GM19468 (cell line): ENCODE data around the gene LASP1.
"Not testable (repeated sequence)": the region's sequence is repeated elsewhere in the genome, so short reads cannot be mapped to it uniquely, and the experiment has no call there.

Source experiments
- ATAC-seq: cut with Tn5 transposase; IDR thresholded peaks from one replicate; pipeline ENCODE4 v1.9.1; 2021; ENCODE audit warnings: mild to moderate bottlenecking, moderate library complexity, moderate number of reproducible peaks; ENCODE audit not compliant: unreplicated experiment; ENCODE audit errors: extremely low read depth

LASP1 gene

DNA sequence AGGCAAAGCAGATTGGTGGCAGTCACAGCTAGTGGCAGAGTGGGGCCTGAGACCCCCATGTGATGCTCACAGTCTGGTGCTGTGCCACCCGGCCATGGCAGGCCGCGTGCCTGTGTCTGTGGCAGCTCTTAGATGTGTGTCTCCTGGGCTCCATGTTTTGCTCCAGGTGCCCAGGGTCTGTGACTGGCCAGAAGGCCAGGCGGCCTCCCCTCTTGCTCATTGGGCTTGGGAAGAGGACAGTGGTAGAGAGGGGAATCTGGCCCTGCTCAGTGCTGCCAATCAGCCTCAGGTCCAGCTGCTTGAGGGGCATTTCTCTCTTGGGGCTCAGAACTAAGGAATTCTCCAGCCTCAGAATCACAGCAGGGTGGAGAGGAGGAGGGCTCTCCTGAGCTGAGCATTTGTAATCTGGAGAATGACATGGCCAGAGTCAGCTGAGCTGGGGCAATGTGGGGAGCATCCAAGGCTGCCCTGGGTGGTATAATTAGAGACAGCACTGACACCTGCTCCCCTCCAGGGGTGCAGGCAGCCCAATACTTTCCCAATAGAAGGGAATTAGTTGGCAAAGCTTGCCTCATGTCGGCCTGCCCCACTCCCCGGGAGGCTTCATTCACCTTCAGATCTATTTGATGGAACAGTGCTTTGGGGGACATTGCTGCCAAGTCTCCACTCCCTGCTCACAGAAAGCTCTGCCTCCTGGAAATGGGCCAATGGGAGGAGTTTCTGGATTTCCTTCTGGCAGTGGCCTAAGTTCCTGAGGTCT lies 52.9 kb downstream of the LASP1 start:
- no peak for ATAC-seq

DNA sequence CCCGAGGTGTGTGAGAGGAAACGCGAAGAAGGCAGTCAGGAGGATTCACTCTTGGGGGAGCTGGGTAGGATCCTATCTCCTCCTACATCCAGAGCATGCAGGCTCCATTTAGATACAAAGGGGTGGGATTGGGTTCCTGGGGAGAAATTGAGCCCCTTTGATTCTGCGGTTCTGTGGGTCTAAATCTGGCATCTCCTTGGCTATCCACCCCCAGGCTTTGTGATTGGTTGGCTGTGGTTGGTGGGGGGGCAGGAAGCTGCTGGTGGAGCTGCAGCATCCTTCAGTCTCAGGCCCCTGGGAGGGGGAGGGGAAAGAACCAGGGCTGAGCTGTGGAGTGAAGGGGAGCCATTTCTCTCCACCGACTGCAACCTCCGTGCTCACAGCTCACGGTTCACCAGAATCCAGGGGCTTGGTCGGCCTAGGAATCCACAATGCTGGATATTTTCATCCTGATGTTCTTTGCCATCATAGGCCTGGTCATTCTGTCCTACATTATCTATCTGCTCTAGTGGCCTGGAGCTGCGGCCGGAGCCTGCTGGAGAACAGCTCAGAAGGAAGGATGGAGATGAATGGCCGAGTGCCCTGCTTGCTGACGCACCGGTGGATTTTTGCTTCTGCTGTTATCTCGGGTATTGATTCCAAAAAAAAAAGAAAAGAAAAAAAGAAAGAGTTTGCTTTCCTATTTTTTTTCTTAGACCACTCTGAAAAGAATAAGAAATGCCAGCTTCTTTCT lies 55.6 kb downstream of the LASP1 start, which contains the start of gene LASP1NB:
TSS of gene LASP1NB (plus strand) at position 352 of the 733 bp plus-strand sequence.
- ATAC-seq = no peak

DNA sequence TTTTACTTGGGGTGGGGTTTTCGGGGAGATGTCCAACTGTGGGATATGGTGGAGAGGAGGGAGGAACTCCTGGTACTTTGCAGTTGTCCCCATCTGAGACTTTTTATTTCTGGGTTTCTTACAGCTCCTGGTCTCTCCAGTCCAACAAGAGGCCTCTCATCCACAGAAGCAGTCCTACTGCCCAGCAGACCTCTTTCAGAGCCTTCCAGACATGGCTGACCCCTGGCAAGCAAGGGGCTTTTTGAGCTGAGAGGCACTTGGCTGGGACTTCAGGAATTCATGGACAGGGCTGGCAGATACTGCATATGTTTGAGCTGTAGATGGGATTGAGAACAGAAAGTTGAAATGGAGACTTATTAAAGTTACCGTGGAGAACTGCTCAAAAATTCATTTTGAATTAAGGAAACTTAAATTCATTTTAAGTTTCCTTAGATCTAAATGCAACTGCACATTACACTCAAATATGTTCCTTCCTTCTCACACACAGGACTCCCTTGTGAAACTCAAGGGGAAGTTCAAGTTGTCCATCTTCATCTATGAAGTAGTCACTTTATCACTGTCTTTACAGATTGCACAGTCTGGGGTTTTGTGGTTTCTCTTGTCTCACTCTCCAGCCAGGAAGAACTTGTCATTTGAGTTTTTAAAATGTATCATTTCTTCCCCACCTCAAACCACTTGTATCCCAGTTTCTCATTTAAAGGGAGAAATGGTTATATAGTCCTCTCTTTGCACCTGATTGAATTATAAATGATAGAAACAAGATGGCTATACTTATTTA lies 56.6 kb downstream of the LASP1 start:
- ATAC-seq = no peak

DNA sequence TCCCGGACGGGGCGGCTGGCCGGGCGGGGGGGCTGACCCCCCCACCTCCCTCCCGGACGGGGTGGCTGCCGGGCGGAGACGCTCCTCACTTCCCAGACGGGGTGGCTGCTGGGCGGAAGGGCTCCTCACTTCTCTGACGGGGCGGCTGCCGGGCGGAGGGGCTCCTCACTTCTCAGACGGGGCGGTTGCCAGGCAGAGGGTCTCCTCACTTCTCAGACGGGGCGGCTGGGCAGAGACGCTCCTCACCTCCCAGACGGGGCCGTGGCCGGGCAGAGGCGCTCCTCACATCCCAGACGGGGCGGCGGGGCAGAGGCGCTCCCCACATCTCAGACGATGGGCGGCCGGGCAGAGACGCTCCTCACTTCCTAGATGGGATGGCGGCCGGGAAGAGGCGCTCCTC lies 60.9 kb downstream of the LASP1 start:
- not testable (repeated sequence) for ATAC-seq

DNA sequence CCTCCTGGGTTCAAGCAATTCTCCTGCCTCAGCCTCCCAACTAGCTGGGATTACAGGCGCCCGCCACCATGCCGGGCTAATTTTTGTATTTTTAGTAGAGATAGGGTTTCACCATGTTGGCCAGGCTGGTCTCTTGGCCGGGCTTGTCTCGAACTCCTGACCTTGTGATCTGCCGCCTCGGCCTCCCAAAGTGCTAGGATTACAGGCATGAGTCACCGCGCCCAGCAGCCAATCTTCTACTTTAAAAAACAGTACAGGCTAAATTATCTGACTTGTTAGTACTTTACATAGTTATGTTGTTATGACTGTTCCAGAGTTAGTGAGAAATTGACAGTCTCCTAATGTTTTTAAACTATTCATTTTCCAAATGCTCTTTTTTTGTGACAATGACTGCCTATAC lies 64.1 kb downstream of the LASP1 start:
- ATAC-seq = not testable (repeated sequence)

- no peak for ATAC-seq
Observed at GRCh38 chr17:38939987-38940386, 70.1 kb downstream of the LASP1 start.

GRCh38 chr17:38940404-38940803 lies 70.5 kb downstream of the LASP1 start:
- no peak for ATAC-seq

- ATAC-seq = no peak
Observed at GRCh38 chr17:38942696-38943334, 73.0 kb downstream of the LASP1 start.

DNA sequence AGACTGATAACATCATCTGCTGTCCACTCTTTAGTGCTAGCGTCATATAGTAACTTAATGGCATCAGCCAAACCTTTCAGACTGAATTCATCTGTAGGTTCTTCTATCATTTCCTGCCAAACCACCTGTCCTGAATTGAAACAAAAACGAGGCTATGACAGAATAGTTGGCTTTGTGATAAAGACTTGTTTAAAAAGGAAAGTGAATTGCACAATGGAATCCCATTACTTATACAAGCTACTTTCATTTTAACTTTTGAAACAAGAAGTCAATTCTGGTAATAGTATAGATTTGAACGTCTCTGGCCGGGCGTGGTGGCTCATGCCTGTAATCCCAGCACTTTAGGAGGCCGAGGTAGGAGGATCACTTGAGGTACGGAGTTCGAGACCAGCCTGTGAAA lies 73.7 kb downstream of the LASP1 start:
- no peak for ATAC-seq

DNA sequence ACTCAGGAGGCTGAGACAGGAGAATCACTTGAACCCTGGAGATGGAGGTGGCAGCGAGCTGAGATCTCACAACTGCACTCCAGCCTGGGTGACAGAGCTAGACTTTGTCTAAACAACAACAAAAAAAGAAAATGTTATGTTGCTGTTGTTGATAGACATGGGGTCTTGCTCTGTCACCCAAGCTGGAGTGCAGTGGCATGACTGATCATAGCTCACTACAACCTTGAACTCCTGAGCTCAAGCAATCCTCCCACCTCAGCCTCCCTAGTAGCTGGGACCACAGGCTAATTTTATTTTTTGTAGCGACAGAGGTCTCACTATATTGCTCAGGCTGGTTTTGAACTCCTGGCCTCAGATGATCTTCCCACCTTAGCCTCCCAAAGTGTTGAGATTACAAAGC lies 77.3 kb downstream of the LASP1 start:
- ATAC-seq = no peak

GRCh38 chr17:38953800-38954199 lies 83.9 kb downstream of the LASP1 start:
- not testable (repeated sequence) for ATAC-seq

DNA sequence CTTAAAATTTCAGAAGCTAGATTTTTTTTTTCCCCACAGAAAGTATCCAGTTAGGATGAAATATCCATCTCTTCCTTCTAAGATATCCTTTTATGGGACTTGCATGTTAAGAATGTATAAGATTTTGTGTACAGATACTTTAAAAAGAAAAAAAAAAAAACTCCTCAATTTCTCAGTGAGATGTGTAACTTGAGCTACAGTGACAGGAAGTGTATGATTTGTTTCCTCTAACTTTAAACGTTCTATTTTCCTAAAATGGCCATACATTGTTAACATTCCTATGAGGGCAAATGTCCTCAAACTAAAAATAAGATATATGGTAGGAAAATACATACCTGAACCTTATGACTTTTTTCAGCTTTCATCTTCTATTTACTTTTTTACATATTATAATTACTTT lies 88.5 kb downstream of the LASP1 start:
- no peak for ATAC-seq

- ATAC-seq = no peak
Observed at GRCh38 chr17:38958756-38959155, 88.9 kb downstream of the LASP1 start.

DNA sequence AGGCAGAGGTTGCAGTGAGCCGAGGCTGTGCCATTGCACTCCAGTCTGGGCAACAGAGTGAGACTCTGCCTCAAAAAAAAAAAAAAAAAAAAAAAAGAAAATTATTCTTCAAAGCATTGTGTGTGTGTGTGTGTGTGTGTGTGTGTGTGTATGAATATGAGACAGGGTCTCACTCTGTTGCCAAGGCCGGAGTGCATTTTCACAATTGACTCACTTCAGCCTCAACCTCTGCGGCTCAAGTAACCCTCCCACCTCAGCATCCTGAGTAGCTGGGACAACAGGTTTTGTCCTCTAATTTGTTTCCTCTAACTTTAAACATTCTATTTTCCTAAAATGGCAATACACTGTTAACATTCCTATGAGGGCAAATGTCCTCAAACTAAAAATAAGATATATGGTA lies 89.7 kb downstream of the LASP1 start:
- no peak for ATAC-seq

DNA sequence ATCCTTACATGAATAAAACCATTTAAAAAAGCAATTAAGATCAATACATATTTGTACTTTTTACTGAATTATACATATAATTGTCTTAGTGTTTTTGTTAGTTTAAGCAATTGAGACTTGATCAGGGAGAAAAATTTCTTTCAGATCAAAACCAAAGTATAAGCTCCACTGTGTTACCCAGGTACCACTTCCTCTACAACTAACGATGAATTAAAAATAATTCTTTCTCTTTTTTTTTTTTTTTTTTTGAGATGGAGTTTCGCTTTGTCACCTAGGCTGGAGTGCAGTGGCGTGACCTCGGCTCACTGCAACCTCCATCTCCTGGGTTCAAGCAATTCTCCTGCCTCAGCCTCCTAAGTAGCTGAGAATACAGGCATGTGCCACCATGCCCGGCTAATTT lies 90.5 kb downstream of the LASP1 start:
- ATAC-seq = no peak

- no peak for ATAC-seq
Observed at GRCh38 chr17:38961413-38961812, 91.6 kb downstream of the LASP1 start.

GRCh38 chr17:38967290-38967738 lies 97.5 kb downstream of the LASP1 start, which contains the start of gene FBXO47:
TSS of gene FBXO47 (minus strand) at chr17:38967403. CDS start at chr17:38963025, 4,378 bp downstream.
- ATAC-seq = no peak

GRCh38 chr17:38969281-38969680 lies 99.4 kb downstream of the LASP1 start:
- ATAC-seq = no peak

DNA sequence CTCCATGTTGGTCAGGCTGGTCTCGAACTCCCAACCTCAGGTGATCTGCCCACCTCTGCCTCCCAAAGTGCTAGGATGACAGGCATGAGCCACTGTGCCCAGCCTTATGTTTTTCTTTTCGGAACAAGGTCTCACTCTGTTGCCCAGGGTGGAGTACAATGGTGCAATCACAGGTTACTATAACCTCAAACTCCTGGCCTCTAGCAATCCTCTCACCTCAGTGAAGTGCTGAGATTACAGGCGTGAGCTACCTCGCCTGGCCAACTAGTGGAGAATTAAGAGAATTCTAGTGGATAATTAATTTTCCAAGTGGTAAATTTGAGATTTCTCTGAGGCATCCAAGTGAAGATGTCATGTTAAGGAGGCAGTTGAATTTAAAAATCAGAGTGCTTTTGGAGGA lies 100.3 kb downstream of the LASP1 start:
- ATAC-seq = no peak

DNA sequence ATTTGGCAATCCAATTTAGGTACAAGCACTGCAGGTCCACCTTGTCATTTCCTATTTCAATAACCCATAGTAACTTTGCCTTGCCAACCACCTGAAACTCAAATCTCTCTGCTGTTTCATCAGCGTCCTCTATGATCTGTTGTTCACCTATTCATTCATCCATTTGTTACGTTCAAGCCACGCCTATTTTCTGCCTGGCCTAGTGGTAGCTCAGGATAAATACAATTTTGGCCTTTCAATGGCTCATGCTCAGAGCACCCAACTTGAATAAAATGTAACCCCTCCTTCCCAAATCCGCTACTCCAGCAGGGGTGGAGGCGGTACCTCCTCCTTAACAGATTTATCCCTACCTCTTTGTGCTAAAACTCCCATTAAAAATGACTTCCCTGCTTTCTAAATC lies 100.9 kb downstream of the LASP1 start:
- ATAC-seq = no peak
